ENCODE measurements around the gene PRPF40A. TPM values are rescaled to one million over a fixed set of nuclear protein-coding genes. Genes with fewer than 3 reads are reported as not detected.

Gene PRPF40A
- total RNA-seq, 2 experiments from 2014 or later = 123 to 128 TPM

DNA sequence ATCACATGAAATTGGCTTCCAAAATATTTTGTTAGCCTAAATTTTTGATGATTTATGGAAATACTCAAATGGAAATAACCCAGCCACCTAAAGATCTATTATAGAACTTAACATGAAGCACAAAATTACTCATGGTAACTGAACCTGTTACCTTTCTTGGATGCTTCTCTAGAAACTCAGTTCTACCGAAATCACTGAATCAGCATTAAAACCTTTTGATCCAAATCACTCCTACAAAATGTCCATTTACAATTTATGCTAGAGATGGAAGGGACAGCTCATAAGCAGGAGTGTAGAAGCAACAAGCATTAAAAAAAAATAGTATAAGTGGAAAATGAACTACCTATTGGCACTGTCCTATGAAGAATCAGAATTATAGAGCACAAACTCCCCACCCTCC, 2.1 kb downstream of the PRPF40A start:
- Mint-ChIP-seq H3K27ac (no peak overlapping the region), H3K4me3 (peak overlapping the region; percentile 55), H3K27me3 (ENCODE audit: low read depth) (no peaks in the 10 kb centered on the region), H3K9me3 (no peaks in the 10 kb centered on the region), H3K4me1 (ENCODE audit: low read depth) (peaks cover 60% of the 10 kb centered on the region), H3K36me3 (ENCODE audit: low read depth) (peaks cover 45% of the 10 kb centered on the region)
- intact Hi-C loops (cut with micrococcal nuclease) = loop anchor here (5.0 kb wide), 2 partner anchors 298 to 618 kb away; partner anchors contain the start of gene CACNB4
- no peak for DNase-seq
- CTCF ChIA-PET = interaction anchor here (0.9 to 1.6 kb wide), 3 partner anchors 7 to 28 kb away, joined by 4 to 7 read pairs (median 5); no protein-coding TSS in a partner anchor

DNA sequence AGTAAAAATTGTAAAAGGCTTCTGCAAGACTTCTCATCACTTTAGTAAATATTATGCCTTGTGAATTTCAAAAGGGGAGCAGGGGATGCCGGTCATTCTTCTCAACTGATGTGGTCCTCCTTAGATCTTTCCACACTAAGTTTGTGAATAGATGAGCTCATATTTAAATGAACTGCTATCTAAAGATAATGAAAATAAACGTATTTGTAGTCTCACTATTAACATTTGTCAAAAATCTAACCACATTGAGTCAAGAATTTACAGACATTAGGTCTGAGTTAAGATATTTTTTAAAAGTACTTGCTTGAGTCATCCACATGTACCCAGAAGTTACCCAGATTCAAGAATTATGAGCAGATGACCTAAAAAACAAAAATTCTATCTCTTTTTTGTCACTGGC, 6.5 kb downstream of the PRPF40A start:
- intact Hi-C loops (cut with micrococcal nuclease) = no loop called here
- Mint-ChIP-seq H3K27me3 (ENCODE audit: low read depth) (no peaks in the 10 kb centered on the region), H3K9me3 (no peaks in the 10 kb centered on the region), H3K36me3 (ENCODE audit: low read depth) (peaks cover 60% of the 10 kb centered on the region), H3K4me3 (no peak overlapping the region), H3K27ac (no peak overlapping the region), H3K4me1 (ENCODE audit: low read depth) (peaks cover 70% of the 10 kb centered on the region)
- no peak for DNase-seq
- CTCF ChIA-PET = no interaction called here

DNA sequence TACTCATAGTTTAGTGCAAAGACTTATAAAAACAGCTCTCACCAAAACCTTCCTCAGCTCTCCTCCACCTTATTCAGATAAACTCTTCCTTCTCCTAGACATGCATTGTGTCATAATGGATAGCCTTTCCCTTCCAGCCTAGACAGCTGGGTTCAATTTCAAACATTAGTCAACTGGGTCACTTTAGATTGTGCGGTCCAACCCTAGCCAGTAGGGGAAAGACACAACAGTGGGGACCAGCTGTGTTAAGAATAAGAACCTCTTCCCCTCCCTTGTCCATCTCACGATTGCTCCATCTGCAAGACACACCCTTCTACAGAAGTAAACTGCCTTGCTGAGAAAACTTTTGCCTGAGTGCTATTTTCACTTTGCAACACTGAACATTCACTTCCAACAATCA, 8.5 kb downstream of the PRPF40A start:
- Mint-ChIP-seq H3K4me3 (no peak overlapping the region), H3K27ac (peak overlapping the region; percentile 20), H3K9me3 (no peaks in the 10 kb centered on the region), H3K4me1 (ENCODE audit: low read depth) (peaks cover 64% of the 10 kb centered on the region), H3K36me3 (ENCODE audit: low read depth) (peaks cover 59% of the 10 kb centered on the region), H3K27me3 (ENCODE audit: low read depth) (no peaks in the 10 kb centered on the region)
- CTCF ChIA-PET = interaction anchor here (1.4 kb wide), 1 partner anchor 7 kb away, joined by 7 read pairs; no protein-coding TSS in a partner anchor
- intact Hi-C loops (cut with micrococcal nuclease) = no loop called here
- no peak for DNase-seq

DNA sequence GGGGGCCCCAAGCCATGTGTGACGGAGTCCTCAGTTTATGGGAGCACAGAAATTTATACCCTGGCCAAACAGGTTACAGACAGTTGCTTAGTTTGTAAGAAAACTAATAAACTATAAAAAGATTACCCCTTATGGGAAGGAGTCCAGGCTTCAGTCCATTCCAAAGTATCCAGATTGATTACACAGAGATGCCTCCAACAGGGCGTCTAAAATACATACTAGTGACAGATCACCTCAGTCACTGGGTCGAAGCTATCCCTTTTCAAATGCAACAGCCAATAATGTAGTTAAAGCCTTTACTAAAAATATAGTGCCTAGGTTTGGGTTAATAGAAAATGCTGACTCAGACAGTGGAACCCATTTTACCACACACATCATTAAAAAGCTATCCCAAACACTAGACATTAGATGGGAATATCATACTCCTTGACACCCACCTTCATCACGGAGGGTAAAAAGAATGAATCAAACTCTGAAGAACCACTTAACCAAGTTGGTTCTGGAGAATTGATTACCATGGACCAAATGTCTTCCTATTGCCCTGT, 10.7 kb downstream of the PRPF40A start:
- CTCF ChIA-PET = no interaction called here

DNA sequence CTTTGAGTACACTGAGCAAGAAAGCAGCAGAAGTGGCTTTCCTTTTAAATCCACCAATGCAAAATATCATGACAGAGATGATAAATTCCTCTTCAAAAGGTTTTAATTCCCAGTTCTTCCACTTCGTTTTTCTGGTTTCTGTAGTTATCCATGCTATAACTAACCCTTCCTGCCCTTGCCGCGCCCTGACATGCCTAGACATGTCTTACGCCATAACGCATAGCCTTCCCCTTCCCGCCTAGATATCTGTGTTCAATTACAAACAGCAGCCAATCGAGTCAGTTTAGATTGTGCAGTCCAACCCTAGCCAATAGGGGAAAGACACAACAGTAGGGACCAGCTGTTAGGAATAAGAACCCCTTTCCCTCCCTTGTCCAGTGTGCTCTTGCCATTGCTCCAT, 16.1 kb downstream of the PRPF40A start:
- peak overlapping the region; percentile 78 for H3K27ac Mint-ChIP-seq
- peaks cover 45% of the 10 kb centered on the region for H3K36me3 Mint-ChIP-seq (ENCODE audit: low read depth)
- DNase-seq = no peak
- no peaks in the 10 kb centered on the region for H3K27me3 Mint-ChIP-seq (ENCODE audit: low read depth)
- CTCF ChIA-PET = no interaction called here
- no peak overlapping the region for H3K4me3 Mint-ChIP-seq
- H3K4me1 Mint-ChIP-seq (ENCODE audit: low read depth) = peaks cover 52% of the 10 kb centered on the region
- intact Hi-C loops (cut with micrococcal nuclease) = no loop called here
- H3K9me3 Mint-ChIP-seq = peaks cover 16% of the 10 kb centered on the region

More for the DNA sequence above, 10.7 kb downstream of the PRPF40A start:
- intact Hi-C loops (cut with micrococcal nuclease) = no loop called here
- Mint-ChIP-seq H3K27me3 (ENCODE audit: low read depth) (no peaks in the 10 kb centered on the region), H3K9me3 (peaks cover 10% of the 10 kb centered on the region), H3K27ac (no peak overlapping the region), H3K36me3 (ENCODE audit: low read depth) (peaks cover 66% of the 10 kb centered on the region), H3K4me1 (ENCODE audit: low read depth) (peaks cover 66% of the 10 kb centered on the region), H3K4me3 (no peak overlapping the region)
- no peak for DNase-seq

DNA sequence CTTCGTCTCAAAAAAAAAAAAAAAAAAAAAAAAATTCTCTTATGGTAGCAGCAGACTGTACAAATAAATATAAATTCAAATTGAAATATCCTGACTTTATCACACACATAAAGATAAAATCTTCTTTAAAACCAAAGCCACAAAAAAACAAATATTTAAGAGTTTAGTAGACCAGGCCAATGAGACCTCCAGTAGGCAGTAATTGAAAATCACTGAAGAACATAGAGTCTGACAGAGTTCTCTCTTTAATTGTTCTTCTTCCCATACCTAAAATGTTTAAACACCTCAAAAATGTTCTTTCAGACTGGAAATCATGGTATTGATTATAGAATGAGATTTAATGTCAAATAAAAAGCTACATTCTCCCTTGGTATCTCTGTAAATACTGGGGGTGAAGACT, 20.8 kb downstream of the PRPF40A start:
- CTCF ChIA-PET = no interaction called here
- H3K27ac Mint-ChIP-seq = peak overlapping the region; percentile 50

DNA sequence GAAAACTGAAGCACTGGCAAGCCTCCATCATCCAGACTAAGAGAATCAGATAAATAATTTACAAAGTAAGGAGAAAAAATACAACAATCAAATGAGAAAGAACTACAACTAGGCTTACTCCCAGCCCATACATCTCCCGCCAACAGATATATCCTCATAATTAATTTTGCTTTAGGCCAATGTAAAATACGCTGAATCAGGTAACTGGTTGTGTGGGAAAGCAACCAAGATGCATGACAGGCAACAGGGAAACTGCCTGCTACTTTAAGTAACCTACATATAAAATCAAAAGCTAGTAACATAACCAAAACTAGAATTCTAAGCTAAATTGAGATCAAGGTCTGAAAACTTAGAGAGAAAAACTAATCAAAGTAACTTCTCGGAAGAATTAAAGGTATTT, 21.5 kb downstream of the PRPF40A start:
- DNase-seq = no peak
- CTCF ChIA-PET = no interaction called here
- Mint-ChIP-seq H3K4me3 (no peak overlapping the region), H3K9me3 (no peaks in the 10 kb centered on the region), H3K36me3 (ENCODE audit: low read depth) (peaks cover 15% of the 10 kb centered on the region), H3K27me3 (ENCODE audit: low read depth) (no peaks in the 10 kb centered on the region), H3K4me1 (ENCODE audit: low read depth) (peaks cover 39% of the 10 kb centered on the region), H3K27ac (no peak overlapping the region)
- intact Hi-C loops (cut with micrococcal nuclease) = loop anchor here (2.0 kb wide), 1 partner anchor 39 kb away; no protein-coding TSS in a partner anchor

More for the DNA sequence above, 20.8 kb downstream of the PRPF40A start:
- no peak overlapping the region for H3K4me3 Mint-ChIP-seq
- H3K36me3 Mint-ChIP-seq (ENCODE audit: low read depth) = peaks cover 21% of the 10 kb centered on the region
- H3K27me3 Mint-ChIP-seq (ENCODE audit: low read depth) = no peaks in the 10 kb centered on the region
- intact Hi-C loops (cut with micrococcal nuclease) = no loop called here
- peaks cover 5% of the 10 kb centered on the region for H3K9me3 Mint-ChIP-seq
- no peak for DNase-seq
- peaks cover 44% of the 10 kb centered on the region for H3K4me1 Mint-ChIP-seq (ENCODE audit: low read depth)

DNA sequence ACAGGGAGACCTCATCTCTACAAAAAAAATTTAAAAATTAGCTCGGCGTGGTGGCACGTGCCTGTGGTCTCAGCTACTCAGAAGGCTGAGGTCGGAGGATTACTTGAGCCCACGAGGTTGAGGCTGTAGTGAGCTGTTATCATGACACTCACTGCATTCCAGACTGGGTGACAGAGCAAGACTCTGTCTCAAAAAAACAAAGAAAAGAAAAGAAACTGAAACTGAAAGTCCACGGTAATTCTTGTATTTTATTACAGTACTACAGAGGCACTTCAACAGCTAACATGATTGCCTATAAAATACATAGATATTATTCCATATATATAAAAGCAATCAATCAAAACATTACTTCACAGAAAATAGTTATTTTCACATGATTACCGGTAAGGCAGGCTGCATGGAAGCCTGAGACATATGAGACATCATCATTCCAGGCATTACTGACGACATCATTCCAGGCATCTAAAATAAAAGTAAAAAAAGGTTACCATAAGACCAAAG, 23.1 kb downstream of the PRPF40A start:
- Mint-ChIP-seq H3K27ac (peak overlapping the region; percentile 86), H3K27me3 (ENCODE audit: low read depth) (no peaks in the 10 kb centered on the region), H3K36me3 (ENCODE audit: low read depth) (peaks cover 12% of the 10 kb centered on the region), H3K4me1 (ENCODE audit: low read depth) (peaks cover 34% of the 10 kb centered on the region), H3K9me3 (no peaks in the 10 kb centered on the region), H3K4me3 (peak overlapping the region; percentile 70)
- intact Hi-C loops (cut with micrococcal nuclease) = loop anchor here (1.0 to 5.0 kb wide), 3 partner anchors 23 to 277 kb away; partner anchors contain the start of gene PRPF40A
- peak; percentile 56 for DNase-seq
- CTCF ChIA-PET = interaction anchor here (0.8 to 0.9 kb wide), 2 partner anchors 21 to 527 kb away, joined by 3 to 4 read pairs; no protein-coding TSS in a partner anchor

DNA sequence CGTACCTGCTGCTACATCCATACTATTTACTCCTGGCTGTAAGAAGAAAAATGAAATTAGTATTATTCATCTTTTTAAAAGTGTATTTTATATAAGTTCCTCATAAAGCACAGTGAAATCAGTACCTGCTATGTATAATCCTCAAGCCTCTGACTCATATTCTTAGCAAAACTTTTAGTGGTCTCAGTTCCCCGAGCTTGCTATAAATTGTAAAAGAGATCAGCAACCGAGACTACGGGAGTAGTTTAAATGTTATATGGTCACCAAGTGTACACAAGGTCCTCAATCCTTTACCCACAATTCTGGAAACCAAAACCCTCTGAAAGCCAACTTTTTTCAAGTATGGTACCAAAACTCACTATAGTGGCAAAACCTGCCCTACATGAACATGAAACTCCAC, 24.2 kb downstream of the PRPF40A start:
- no peak for DNase-seq
- peaks cover 13% of the 10 kb centered on the region for H3K36me3 Mint-ChIP-seq (ENCODE audit: low read depth)
- no peaks in the 10 kb centered on the region for H3K9me3 Mint-ChIP-seq
- intact Hi-C loops (cut with micrococcal nuclease) = loop anchor here (5.0 kb wide), 1 partner anchor 276 kb away; no protein-coding TSS in a partner anchor
- no peak overlapping the region for H3K4me3 Mint-ChIP-seq
- CTCF ChIA-PET = interaction anchor here (0.9 kb wide), 1 partner anchor 526 kb away, joined by 3 read pairs; no protein-coding TSS in a partner anchor
- no peak overlapping the region for H3K27ac Mint-ChIP-seq
- peaks cover 32% of the 10 kb centered on the region for H3K4me1 Mint-ChIP-seq (ENCODE audit: low read depth)
- no peaks in the 10 kb centered on the region for H3K27me3 Mint-ChIP-seq (ENCODE audit: low read depth)

DNA sequence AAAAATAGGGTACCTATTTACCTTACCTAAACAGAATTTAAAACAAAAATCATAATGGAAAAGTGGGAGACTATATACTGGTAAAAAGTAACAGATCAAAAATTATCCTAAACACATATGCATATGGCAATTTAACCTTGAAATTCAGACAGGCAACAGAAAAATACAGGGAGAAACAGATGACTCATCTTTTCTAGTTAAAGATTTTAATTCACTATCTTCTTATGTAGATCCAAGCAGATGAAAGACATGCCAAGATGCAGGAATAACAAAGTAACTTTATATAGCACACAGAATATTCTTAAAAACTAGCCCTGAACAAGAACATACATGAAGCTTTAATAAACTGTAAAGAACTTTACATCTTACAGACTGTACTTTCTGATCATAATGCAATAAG, 30.9 kb downstream of the PRPF40A start:
- CTCF ChIA-PET = interaction anchor here (0.6 kb wide), 1 partner anchor 598 kb away, joined by 3 read pairs; no protein-coding TSS in a partner anchor
- intact Hi-C loops (cut with micrococcal nuclease) = loop anchor here (2.0 kb wide), 1 partner anchor 14 kb away; no protein-coding TSS in a partner anchor
- Mint-ChIP-seq H3K9me3 (no peaks in the 10 kb centered on the region), H3K4me1 (ENCODE audit: low read depth) (peaks cover 25% of the 10 kb centered on the region), H3K4me3 (no peak overlapping the region), H3K27me3 (ENCODE audit: low read depth) (no peaks in the 10 kb centered on the region), H3K36me3 (ENCODE audit: low read depth) (peaks cover 20% of the 10 kb centered on the region), H3K27ac (no peak overlapping the region)
- DNase-seq = no peak

DNA sequence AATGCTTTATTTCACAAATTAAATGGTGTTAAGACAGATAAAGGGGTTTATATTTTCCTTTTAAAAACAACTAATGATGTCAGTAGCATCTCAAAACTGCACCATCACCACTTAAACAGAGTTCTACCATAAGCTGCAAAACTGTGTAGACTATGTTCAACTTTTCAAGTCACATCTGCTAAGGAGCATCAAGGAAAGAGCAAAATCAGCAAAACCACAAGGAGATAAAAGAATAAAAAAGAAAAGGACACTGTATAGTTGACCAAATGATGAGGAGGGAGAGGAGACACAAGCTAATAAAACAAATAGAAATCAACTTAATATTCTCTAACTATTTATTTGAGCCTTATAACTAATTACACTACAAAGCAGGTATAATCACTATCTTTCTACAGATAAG, 33.9 kb downstream of the PRPF40A start:
- no peak overlapping the region for H3K27ac Mint-ChIP-seq
- peaks cover 25% of the 10 kb centered on the region for H3K4me1 Mint-ChIP-seq (ENCODE audit: low read depth)
- intact Hi-C loops (cut with micrococcal nuclease) = no loop called here
- H3K27me3 Mint-ChIP-seq (ENCODE audit: low read depth) = no peaks in the 10 kb centered on the region
- peaks cover 28% of the 10 kb centered on the region for H3K36me3 Mint-ChIP-seq (ENCODE audit: low read depth)
- H3K4me3 Mint-ChIP-seq = no peak overlapping the region
- H3K9me3 Mint-ChIP-seq = no peaks in the 10 kb centered on the region
- CTCF ChIA-PET = interaction anchor here (1.1 kb wide), 1 partner anchor 22 kb away, joined by 5 read pairs; no protein-coding TSS in a partner anchor
- no peak for DNase-seq

DNA sequence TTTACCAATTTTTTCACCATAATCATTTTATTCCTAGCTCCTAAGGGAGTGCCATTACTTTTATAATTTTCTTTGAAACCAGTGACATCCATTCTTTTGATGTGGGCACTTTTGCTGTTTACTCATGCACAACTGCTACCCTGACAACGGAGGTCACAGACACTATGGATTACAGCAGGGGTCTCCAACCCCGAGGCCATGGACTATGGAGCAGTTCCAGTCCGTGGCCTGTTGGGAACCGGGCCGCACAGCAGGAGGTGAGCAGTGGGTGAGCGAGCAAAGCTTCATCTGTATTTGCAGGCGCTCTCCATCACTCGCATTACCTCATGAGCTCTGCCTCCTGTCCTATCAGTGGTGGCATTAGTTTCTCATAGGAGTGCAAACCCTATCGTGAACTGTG, 34.6 kb downstream of the PRPF40A start:
- CTCF ChIA-PET = no interaction called here
- no peak for DNase-seq
- intact Hi-C loops (cut with micrococcal nuclease) = no loop called here
- Mint-ChIP-seq H3K9me3 (no peaks in the 10 kb centered on the region), H3K27me3 (ENCODE audit: low read depth) (no peaks in the 10 kb centered on the region), H3K27ac (no peak overlapping the region), H3K4me1 (ENCODE audit: low read depth) (peaks cover 25% of the 10 kb centered on the region), H3K36me3 (ENCODE audit: low read depth) (peaks cover 28% of the 10 kb centered on the region), H3K4me3 (no peak overlapping the region)

DNA sequence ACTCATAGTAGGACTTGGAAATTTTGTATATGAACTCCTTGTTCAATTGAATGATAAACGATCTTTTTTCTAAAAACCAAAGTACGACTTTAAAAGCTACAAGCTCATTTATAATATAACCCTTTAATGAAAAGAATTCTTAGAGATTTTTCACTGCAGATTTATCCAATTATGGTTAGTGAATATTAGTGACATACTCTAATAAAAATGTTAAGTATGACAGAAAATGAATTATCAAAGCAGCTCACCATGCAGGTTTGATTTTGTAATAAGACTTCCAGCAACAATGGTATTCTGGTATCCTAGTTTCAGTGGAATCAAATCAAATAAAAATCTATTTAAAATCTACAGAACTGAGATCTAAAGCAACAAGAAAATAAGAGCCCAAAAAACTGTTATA, 38.5 kb downstream of the PRPF40A start:
- H3K36me3 Mint-ChIP-seq (ENCODE audit: low read depth) = peaks cover 35% of the 10 kb centered on the region
- intact Hi-C loops (cut with micrococcal nuclease) = loop anchor here (2.0 to 10.0 kb wide), 2 partner anchors 14 to 1234 kb away; no protein-coding TSS in a partner anchor
- DNase-seq = no peak
- H3K27me3 Mint-ChIP-seq (ENCODE audit: low read depth) = no peaks in the 10 kb centered on the region
- CTCF ChIA-PET = no interaction called here
- no peak overlapping the region for H3K27ac Mint-ChIP-seq
- H3K4me1 Mint-ChIP-seq (ENCODE audit: low read depth) = peaks cover 15% of the 10 kb centered on the region
- H3K9me3 Mint-ChIP-seq = no peaks in the 10 kb centered on the region
- H3K4me3 Mint-ChIP-seq = no peak overlapping the region
